GM21576 (cell line): ENCODE data around the gene PRSS57.
"Not testable (repeated sequence)": the region's sequence is repeated elsewhere in the genome, so short reads cannot be mapped to it uniquely, and the experiment has no call there.

Source experiments
- ATAC-seq: cut with Tn5 transposase; IDR thresholded peaks from one replicate; pipeline ENCODE4 v1.9.1; 2021; ENCODE audit warnings: mild to moderate bottlenecking, moderate library complexity; ENCODE audit not compliant: unreplicated experiment

PRSS57 gene

DNA sequence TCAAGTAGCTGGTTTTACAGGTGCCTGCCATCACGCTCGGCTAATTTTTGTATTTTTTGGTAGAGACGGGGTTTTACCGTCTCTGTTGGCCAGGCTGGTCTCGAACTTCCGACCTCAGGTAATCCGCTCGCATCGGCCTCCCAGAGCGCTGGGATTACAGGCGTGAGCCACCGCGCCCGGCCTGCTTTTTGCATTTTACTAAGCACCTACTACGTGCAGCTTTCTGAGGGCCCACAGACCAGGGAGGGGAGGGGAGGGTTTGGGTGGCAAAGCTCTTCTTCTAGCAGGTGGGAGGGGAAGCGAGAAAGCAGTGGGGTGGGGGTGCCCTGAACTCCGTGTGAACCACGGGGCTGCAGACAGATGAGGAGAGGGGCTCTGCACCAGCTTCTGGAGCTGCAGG is 28.5 kb upstream of the PRSS57 start:
- ATAC-seq: no peak

GRCh38 chr19:723247-723646 is 28.0 kb upstream of the PRSS57 start:
- ATAC-seq: no peak

DNA sequence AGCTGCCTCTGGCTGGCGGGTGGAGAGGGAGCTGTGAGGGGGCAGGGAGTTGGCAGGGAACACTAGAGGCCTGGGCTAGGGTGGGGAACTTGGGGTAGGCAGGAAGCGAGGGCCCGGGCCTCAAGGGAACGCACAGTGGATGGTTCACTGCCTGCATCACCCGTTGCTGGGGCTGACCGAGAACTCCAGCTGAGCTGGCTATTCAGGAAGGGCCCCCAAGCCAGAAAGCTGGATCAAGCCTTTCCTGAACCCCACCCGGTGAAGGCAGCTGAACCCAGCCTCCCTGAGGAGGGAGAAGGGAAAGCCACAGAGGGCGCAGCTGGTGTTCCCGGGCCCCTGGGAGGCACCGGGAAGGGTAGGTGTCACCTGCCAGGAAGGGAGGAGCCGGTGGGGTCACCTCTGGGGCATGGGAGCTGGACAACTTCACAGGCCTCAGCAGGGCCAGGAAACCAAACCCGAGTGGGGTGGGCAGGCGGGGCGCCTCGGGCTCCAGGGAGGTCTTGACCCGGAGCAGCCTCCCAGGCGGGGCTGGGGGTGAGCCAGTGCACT is 27.4 kb upstream of the PRSS57 start:
- no peak for ATAC-seq

DNA sequence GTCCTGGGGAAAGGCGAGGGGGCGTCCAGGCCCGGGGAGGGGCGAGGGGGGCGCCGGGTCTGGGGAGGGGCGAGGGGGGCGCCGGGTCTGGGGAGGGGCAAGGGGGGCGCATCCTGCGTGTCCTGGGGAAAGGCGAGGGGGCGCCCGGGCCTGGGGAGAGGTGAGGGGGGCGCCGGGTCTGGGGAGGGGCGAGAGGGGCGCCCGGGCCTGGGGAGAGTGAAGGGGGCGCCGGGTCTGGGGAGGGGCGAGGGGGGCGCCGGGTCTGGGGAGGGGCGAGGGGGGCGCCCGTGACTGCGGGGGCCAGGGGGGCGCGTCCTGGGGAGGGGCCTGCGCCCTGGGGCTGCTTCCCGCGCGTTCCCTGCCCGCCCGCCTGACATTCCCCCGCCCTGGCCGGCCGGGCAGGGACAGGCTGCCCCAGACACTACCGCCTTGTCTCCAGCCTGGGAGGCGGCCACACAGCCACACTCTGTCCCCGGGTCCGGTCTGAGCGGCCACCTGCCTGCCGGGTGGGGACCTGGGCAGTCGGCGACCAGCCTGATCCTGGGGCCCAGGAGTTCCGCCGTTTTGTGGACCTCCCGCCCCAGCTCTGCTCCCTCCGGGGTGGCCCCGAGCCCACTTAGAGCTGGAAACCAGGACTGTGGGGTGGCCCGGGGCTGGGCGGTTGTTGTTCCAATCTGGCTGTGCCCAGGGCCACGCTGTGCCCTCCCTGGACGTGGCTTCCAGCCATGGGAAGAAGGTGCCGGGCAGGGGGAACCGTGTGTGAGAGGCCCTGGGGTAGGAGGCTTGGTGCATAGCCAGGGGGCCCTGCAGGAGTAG is 25.3 kb upstream of the PRSS57 start:
- no peak for ATAC-seq

GRCh38 chr19:719636-720344 is 24.5 kb upstream of the PRSS57 start:
- no peak for ATAC-seq

- ATAC-seq: no peak
These were observed 23.8 kb upstream of the PRSS57 start for GRCh38 chr19:718991-719512.

DNA sequence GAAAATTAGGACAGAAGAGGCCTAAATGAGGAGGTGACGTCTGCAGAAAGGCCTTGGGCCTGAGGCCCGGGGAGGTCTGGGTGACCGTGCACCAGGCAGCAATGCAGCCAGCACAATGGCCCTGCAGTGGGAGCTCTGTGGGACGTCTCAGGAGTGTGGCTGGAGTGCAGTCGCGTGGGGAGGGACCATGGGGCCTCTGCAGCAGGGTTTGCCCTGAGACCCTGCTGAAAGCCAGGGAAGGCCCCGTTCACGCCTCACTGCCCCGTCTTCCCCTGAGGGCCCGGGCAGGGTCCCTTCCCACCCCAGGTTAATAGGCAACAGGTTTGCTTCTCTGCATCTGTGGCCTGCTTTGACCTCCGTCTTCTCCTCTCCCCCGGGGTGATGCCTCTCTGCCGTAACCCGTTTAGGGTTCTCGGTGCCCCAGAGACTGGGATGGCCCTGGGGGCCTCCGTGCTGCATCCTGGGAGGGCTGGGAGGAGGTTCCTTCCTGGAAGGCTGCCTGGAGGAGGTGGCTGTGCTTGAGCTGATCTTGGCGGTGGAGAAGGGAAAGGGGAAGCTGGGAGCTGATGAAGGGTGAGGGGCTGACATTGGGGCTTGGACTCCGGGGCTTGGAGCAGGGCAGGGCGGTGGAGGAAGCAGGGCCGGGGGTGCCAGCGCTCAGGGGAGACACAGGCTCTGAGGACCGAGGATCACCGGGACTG is 23.1 kb upstream of the PRSS57 start:
- ATAC-seq: no peak

DNA sequence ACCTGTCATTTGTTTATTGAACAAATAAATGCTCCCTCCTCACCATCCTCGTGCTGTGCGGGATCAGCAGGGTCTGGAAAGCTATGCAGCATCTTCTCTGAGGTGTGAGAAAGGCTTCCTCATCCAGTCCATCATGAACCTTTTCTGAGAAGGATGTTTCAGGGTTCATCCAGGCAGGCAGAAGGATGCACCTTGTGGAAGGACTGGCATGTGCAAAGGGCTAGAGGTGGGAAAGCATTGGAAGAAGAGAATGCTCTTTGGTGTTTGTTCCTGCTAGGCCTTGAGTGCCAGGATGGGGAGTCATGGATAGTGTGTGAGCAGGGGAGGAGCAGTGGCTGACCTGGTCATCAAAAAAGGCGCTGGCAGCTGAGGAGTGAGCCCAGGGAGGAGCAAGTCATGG is 20.1 kb upstream of the PRSS57 start:
- ATAC-seq: no peak

GRCh38 chr19:711254-711653 is 16.0 kb upstream of the PRSS57 start:
- ATAC-seq: no peak

DNA sequence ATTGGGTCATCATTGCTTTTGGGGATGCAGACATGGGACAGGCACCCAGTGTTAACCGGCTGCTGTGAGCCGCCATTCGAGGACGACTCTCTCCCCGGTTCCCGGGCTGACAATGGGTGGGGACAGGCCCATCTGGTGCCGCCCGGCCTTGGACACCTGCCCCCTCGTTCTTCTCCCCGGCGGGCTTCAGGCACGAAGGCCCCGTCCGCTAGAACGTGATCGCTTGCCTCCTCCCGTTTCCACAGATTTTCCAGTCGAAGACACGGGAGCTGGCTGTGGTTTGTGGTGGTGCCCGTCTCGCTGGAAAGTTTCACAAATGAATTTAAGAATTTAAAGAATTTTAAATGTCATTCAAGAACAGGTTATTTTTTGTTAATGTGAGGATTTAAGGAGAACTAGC is 15.5 kb upstream of the PRSS57 start:
- ATAC-seq: no peak

- ATAC-seq: no peak
These were observed 14.8 kb upstream of the PRSS57 start for GRCh38 chr19:709965-710571.

- no peak for ATAC-seq
These were observed 14.1 kb upstream of the PRSS57 start for GRCh38 chr19:709196-709964.

DNA sequence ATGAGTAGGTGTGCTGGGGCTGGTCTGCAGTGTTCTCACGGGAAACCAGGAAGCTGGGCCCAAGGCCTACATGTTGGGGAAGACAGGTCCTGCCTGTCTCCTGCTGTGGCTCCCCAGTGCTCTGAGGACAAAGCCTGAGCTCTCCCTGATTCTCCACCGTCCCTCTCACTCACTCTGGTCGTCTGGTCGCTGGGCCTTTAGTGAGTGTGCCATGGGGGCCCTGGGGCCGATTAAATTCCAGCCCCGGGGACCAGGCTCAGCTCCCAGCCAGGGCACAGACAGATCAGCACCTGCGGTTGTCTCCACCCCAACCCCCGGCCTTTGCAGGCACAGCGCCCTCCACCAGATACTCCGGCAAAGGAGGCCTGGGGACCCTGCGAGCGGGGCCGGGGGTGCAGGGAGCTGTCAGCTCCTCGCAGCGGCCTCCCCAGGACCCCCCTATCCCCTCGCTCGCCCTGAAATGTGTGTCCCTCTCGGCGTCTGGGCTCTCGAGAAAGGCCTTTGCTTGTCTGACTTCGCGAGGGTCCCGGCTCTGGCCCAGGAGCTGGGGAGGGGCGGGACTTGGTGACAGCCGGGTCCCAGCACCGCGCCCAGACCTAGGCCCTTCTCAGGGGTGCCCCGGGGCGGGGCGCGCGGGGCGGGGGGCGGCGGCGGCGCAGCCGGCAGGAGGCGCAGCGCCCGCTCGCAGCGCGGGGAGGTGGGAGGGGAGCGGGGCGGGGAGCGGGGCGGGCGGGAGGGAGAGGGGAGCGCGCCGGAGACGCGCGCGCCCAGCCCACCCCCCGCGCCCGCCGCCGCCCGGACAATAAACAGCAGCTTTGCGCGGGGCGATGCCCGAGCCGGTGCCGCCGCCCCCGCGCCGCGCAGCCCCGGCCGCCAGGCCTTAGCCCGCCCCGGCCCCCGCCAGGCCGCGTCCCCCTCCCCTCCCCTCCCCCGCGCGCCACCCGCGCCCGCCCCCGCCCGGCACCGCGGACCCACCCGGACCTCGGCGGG is 13.2 kb upstream of the PRSS57 start, which contains the start of gene PALM:
Gene PALM, plus strand, starts transcription at position 782 of the 990 bp plus-strand sequence. CDS start 212 bp downstream, outside the sequence.
- ATAC-seq: no peak

GRCh38 chr19:704447-704741 is 9.1 kb upstream of the PRSS57 start:
- no peak for ATAC-seq

- ATAC-seq: no peak
These were observed 8.6 kb upstream of the PRSS57 start for GRCh38 chr19:703651-704446.

- no peak for ATAC-seq
These were observed 8.0 kb upstream of the PRSS57 start for GRCh38 chr19:703329-703650.

DNA sequence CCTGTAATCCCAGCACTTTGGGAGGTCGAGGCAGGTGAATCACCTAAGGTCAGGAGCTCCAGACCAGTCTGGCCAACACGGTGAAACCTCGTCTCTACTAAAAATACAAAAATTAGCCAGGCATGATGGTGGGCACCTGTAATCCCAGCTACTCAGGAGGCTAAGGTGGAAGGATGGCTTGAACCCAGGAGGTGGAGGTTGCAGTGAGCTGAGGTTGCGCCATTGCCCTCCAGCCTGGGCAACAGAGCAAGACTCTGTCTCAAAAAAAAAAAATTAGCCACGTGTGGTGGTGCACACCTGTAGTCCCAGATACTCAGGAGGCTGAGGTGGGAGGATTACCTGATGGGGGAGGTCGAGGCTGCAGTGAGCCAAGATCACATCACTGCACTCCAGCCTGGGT is 7.6 kb upstream of the PRSS57 start:
- not testable (repeated sequence) for ATAC-seq

- ATAC-seq: not testable (repeated sequence)
These were observed 4.6 kb upstream of the PRSS57 start for GRCh38 chr19:699885-700284.
